ENCODE measurements around the gene THRSP. TPM values are rescaled to one million over a fixed set of nuclear protein-coding genes. Genes with fewer than 3 reads are reported as not detected.

The THRSP gene
- total and polyA plus RNA-seq, 10 of the 15 experiments (the other 5 are each of a cell fraction or from before 2014, with no cell fraction given) = 0.18 TPM; not detected in 9

GRCh38 chr11:78097666-78098385, 34.2 kb downstream of the THRSP start:
- ChIA-PET POLR2A (interaction anchor here (0.6 kb wide), 1 partner anchor 21 kb away, joined by 3 read pairs; no protein-coding TSS in a partner anchor), SMC1A (ENCODE audit: uncharacterized antibody, unreplicated experiment) (interaction anchor here (1.0 kb wide), 1 partner anchor 467 kb away, joined by 3 read pairs; no protein-coding TSS in a partner anchor), RAD21 (ENCODE audit: unreplicated experiment) (no interaction called here), CTCF (no interaction called here)
- Histone ChIP-seq H3K9me3 (replicated peaks; ENCODE audit: control insufficient read depth, insufficient read depth, low read length) (no peaks in the 10 kb centered on the region), H3K4me1 (ENCODE audit: control insufficient read depth, insufficient read depth, low read length) (no peaks in the 10 kb centered on the region), H3K9ac (ENCODE audit: control insufficient read depth, insufficient read depth, low read length) (no peak overlapping the region), H3K36me3 (ENCODE audit: control insufficient read depth in 2 of 2, insufficient read depth in 2 of 2, low read length in 1 of 2) (peaks cover 2 to 18% of the 10 kb centered on the region in 2 experiments; a peak in 3 of 4 replicates), H3K4me2 (ENCODE audit: control insufficient read depth, insufficient read depth) (no peak overlapping the region), H3K27me3 (replicated peaks in 1 of 2; ENCODE audit: control insufficient read depth in 2 of 2, insufficient read depth in 2 of 2, low read length in 1 of 2) (no peaks in the 10 kb centered on the region), H2AFZ (ENCODE audit: control insufficient read depth, low read depth, low read length) (no peak overlapping the region), H3K4me3 (no peak overlapping the region), H4K20me1 (ENCODE audit: control insufficient read depth, insufficient read depth) (no peaks in the 10 kb centered on the region), H3K79me2 (ENCODE audit: control insufficient read depth, insufficient read depth, low read length) (no peaks in the 10 kb centered on the region), H3K27ac (ENCODE audit: control insufficient read depth, insufficient read depth) (no peak overlapping the region)
- no peak for ATAC-seq
- no peak for TF ChIP-seq DPF2 (IDR thresholded peaks at IDR 0.05)
- WGBS (ENCODE audit: insufficient coverage, insufficient replicate concordance, low lambda C conversion rate, missing lambda C conversion rate) = over 99% methylated on average over 7 of the region's 7 CpGs
- FAIRE-seq = no peak
- no peak for DNase-seq (ENCODE audit: low read depth, low spot score)
- in situ Hi-C loops (cut with MboI) = no loop called here
- intact Hi-C loops (cut with micrococcal nuclease; ENCODE audit: unreplicated experiment) = no loop called here
- no TSS peak for BruUV-seq (replicated peaks)

- intact Hi-C loops (cut with micrococcal nuclease; ENCODE audit: unreplicated experiment) (no loop called here), in situ Hi-C loops (cut with MboI) (no loop called here)
- no peak overlapping the region for H3K27ac ChIP-seq (ENCODE audit: control insufficient read depth, insufficient read depth)
- RAD21 ChIA-PET (ENCODE audit: unreplicated experiment) = no interaction called here
- H4K20me1 ChIP-seq (ENCODE audit: control insufficient read depth, insufficient read depth) = no peaks in the 10 kb centered on the region
- H2AFZ ChIP-seq (ENCODE audit: control insufficient read depth, low read depth, low read length) = no peak overlapping the region
- DNase-seq (ENCODE audit: low read depth, low spot score) = no peak
- POLR2A ChIA-PET = no interaction called here
- peaks cover 2 to 16% of the 10 kb centered on the region in 2 experiments; a peak in 3 of 4 replicates for H3K36me3 ChIP-seq (ENCODE audit: control insufficient read depth in 2 of 2, insufficient read depth in 2 of 2, low read length in 1 of 2)
- WGBS (ENCODE audit: insufficient coverage, insufficient replicate concordance, low lambda C conversion rate, missing lambda C conversion rate) = 92% methylated on average over 4 of the region's 4 CpGs
- no peaks in the 10 kb centered on the region for H3K79me2 ChIP-seq (ENCODE audit: control insufficient read depth, insufficient read depth, low read length)
- H3K4me3 ChIP-seq = no peak overlapping the region
- no peak overlapping the region for H3K9ac ChIP-seq (ENCODE audit: control insufficient read depth, insufficient read depth, low read length)
- CTCF ChIA-PET = no interaction called here
- no TSS peak for BruUV-seq (replicated peaks)
- H3K4me1 ChIP-seq (ENCODE audit: control insufficient read depth, insufficient read depth, low read length) = no peaks in the 10 kb centered on the region
- SMC1A ChIA-PET (ENCODE audit: uncharacterized antibody, unreplicated experiment) = no interaction called here
- ATAC-seq = no peak
- no peak for FAIRE-seq
- no peak overlapping the region for H3K4me2 ChIP-seq (ENCODE audit: control insufficient read depth, insufficient read depth)
- H3K27me3 ChIP-seq (replicated peaks in 1 of 2; ENCODE audit: control insufficient read depth in 2 of 2, insufficient read depth in 2 of 2, low read length in 1 of 2) = no peaks in the 10 kb centered on the region
- no peaks in the 10 kb centered on the region for H3K9me3 ChIP-seq (replicated peaks; ENCODE audit: control insufficient read depth, insufficient read depth, low read length)
- TF ChIP-seq BHLHE40 (IDR thresholded peaks at IDR 0.05; ENCODE audit: borderline replicate concordance in 1 of 2, low read depth in 2 of 2, low read length in 1 of 2) (no peak), SREBF2 (IDR thresholded peaks at IDR 0.05; ENCODE audit: low read length) (no peak), BCL3 (IDR thresholded peaks at IDR 0.05; ENCODE audit: borderline replicate concordance, insufficient read depth, low read depth, low read length, poor library complexity, severe bottlenecking) (no peak), SMAD1 (IDR thresholded peaks at IDR 0.05; ENCODE audit: low read depth, partially characterized antibody) (no peak), ZNF274 (IDR thresholded peaks at IDR 0.05; ENCODE audit: insufficient read depth, insufficient read length) (no peak), ZNF207 (IDR thresholded peaks at IDR 0.05; ENCODE audit: borderline replicate concordance) (no peak), RFX5 (IDR thresholded peaks at IDR 0.05; ENCODE audit: low read depth, low read length) (no peak), ZBTB40 (IDR thresholded peaks at IDR 0.05; ENCODE audit: borderline replicate concordance) (no peak), TBL1XR1 (IDR thresholded peaks at IDR 0.05; ENCODE audit: low read depth, low read length) (no peak), ETV6 (conservative IDR thresholded peaks at IDR 0.05 in 1 of 2, IDR thresholded peaks at IDR 0.05 in 1 of 2; ENCODE audit: borderline replicate concordance in 1 of 2, low read depth in 1 of 2) (no peak)
Measured at GRCh38 chr11:78099666-78100065, 36.0 kb downstream of the THRSP start.

Data from GM12878 (cell line).